ENCODE results near the gene GNA12.
"Not testable (repeated sequence)": the region's sequence is repeated elsewhere in the genome, so short reads cannot be mapped to it uniquely, and the experiment has no call there.

- TF ChIP-seq POLR2AphosphoS5, POLR2A (IDR thresholded peaks at IDR 0.05): not testable (repeated sequence)
These were observed 116.9 kb downstream of the GNA12 start for GRCh38 chr7:2727206-2727605.

Measured in spleen (tissue), 3 donors.